Endothelial cell of umbilical vein (primary cell): Measurements from ENCODE around the gene RRP8. TPM values are rescaled to one million over a fixed set of nuclear protein-coding genes. Genes with fewer than 3 reads are reported as not detected.

ENCODE experiments used
- BruUV-seq: library from RNA; stranded (reverse); fragments of 400-500 nt; replicated peaks from 2 replicates; lab custom pipeline; 2021; lab: Mats Ljungman, UMichigan
- CTCF ChIA-PET: fragments of 300-600, 350-600 bp; sonication (Branson Sonifier 250); formaldehyde crosslinking; loops from one replicate; lab custom pipeline; 2021; ENCODE audit warnings: antibody characterized with exemption, inconsistent platforms; lab: Charles Lee
- POLR2A ChIA-PET: fragments of 300-600, 350-600 bp; sonication (Branson Sonifier 250); formaldehyde crosslinking; loops from one replicate; lab custom pipeline; 2021; ENCODE audit warnings: antibody characterized with exemption, inconsistent platforms; lab: Charles Lee
- DNase-seq: peaks from one replicate; pipeline ENCODE4 v3.0.0-alpha.2; 2011; ENCODE audit warnings: low read depth, low spot score
- FAIRE-seq: peaks from 2 replicates; lab custom pipeline; 2011; peaks lifted over from hg19 to GRCh38; lab: Jason Lieb, UNC
- H2AFZ ChIP-seq: 2 replicates; pipeline ENCODE4 v1.6.0; 2012; ENCODE audit warnings: low read depth, low read length, control low read depth, inconsistent platforms
- H3K27ac ChIP-seq: 2 replicates; pipeline ENCODE4 v1.5.1; 2011; ENCODE audit warnings: low read depth, mild to moderate bottlenecking, control low read depth, low read length, moderate library complexity; ENCODE audit not compliant: insufficient read depth
- H3K27me3 ChIP-seq, 2 experiments: 2 replicates each; pipeline versions ENCODE4 v1.6.0 to v1.6.1; 2011; ENCODE audit warnings: low read length in 2 of 2, mixed read lengths in 1 of 2; ENCODE audit not compliant: control insufficient read depth in 2 of 2, insufficient read depth in 2 of 2
- H3K36me3 ChIP-seq, 2 experiments: 2 replicates in 1 of 2; 3 replicates in 1 of 2; pipeline ENCODE4 v1.5.1; 2011; ENCODE audit warnings: low read length in 2 of 2, mild to moderate bottlenecking in 1 of 2, moderate library complexity in 1 of 2; ENCODE audit not compliant: control insufficient read depth in 2 of 2, insufficient read depth in 2 of 2; ENCODE audit errors: extremely low read depth in 1 of 2
- H3K4me1 ChIP-seq: 3 replicates; pipeline ENCODE4 v1.5.1; 2011; ENCODE audit warnings: mild to moderate bottlenecking, low read length; ENCODE audit not compliant: control insufficient read depth, insufficient read depth; ENCODE audit errors: extremely low read depth
- H3K4me2 ChIP-seq: 2 replicates; pipeline ENCODE4 v1.6.1; 2011; ENCODE audit warnings: low read length, control low read depth, mixed read lengths; ENCODE audit not compliant: insufficient read depth
- H3K4me3 ChIP-seq, 3 experiments: fragments of 200-600 bp in 1 of 3; sonication (generic), shearing (Covaris generic) in 1 of 3; replicated peaks in 1 of 3; 2 replicates each; pipeline ENCODE4 v1.5.1; 2011 to 2016; ENCODE audit warnings: control low read depth in 3 of 3, low read length in 3 of 3, mild to moderate bottlenecking in 2 of 3, inconsistent platforms in 1 of 3, low read depth in 1 of 3, moderate library complexity in 1 of 3; ENCODE audit not compliant: insufficient read depth in 1 of 3
- H3K79me2 ChIP-seq: 2 replicates; pipeline ENCODE4 v1.6.0; 2012; ENCODE audit warnings: low read length, inconsistent platforms; ENCODE audit not compliant: control insufficient read depth, insufficient read depth
- H3K9ac ChIP-seq: replicated peaks from 2 replicates; pipeline ENCODE3; 2011; ENCODE audit warnings: low read length, control low read depth; ENCODE audit not compliant: insufficient read depth; ENCODE audit errors: extremely low read depth
- H3K9me1 ChIP-seq: replicated peaks from 3 replicates; pipeline ENCODE4 v1.6.0; 2011; ENCODE audit warnings: mild to moderate bottlenecking, low read length; ENCODE audit not compliant: control insufficient read depth, insufficient read depth; ENCODE audit errors: extremely low read depth
- H3K9me3 ChIP-seq: replicated peaks from 2 replicates; pipeline ENCODE4 v1.5.1; 2012; ENCODE audit warnings: low read length, inconsistent platforms; ENCODE audit not compliant: control insufficient read depth, insufficient read depth
- H4K20me1 ChIP-seq: replicated peaks from 2 replicates; pipeline ENCODE3; 2011; ENCODE audit warnings: mild to moderate bottlenecking, low read length; ENCODE audit not compliant: control insufficient read depth, insufficient read depth; ENCODE audit errors: extremely low read depth
- EZH2 ChIP-seq: IDR thresholded peaks from 2 replicates; pipeline ENCODE4 v1.6.1; 2012; ENCODE audit warnings: borderline replicate concordance, low read depth, mild to moderate bottlenecking, moderate library complexity, low read length, inconsistent platforms; ENCODE audit not compliant: severe bottlenecking
- FOS ChIP-seq: IDR thresholded peaks from 2 replicates; pipeline ENCODE4 v1.6.1; 2011; ENCODE audit warnings: mild to moderate bottlenecking, low read length, moderate library complexity, borderline replicate concordance; ENCODE audit not compliant: insufficient read depth
- GATA2 ChIP-seq: IDR thresholded peaks from 2 replicates; pipeline ENCODE4 v1.7.0; 2011; ENCODE audit warnings: low read depth, mild to moderate bottlenecking, moderate library complexity, mixed read lengths, low read length; ENCODE audit not compliant: insufficient read length, insufficient read depth
- JUN ChIP-seq: IDR thresholded peaks from 2 replicates; pipeline ENCODE4 v1.6.1; 2011; ENCODE audit warnings: borderline replicate concordance, low read depth; ENCODE audit not compliant: insufficient read length, insufficient read depth
- MAX ChIP-seq: IDR thresholded peaks from 2 replicates; pipeline ENCODE4 v1.6.1; 2011; ENCODE audit not compliant: insufficient read depth, insufficient read length
- MYC ChIP-seq: IDR thresholded peaks from one replicate; pipeline ENCODE4 v1.6.1; 2011; ENCODE audit warnings: mild to moderate bottlenecking, low read depth, low read length
- POLR2A ChIP-seq: IDR thresholded peaks from 2 replicates; pipeline ENCODE4 v1.6.1; 2012; ENCODE audit warnings: low read depth, mild to moderate bottlenecking, control low read depth, low read length
- POLR2AphosphoS5 ChIP-seq: IDR thresholded peaks from 2 replicates; pipeline ENCODE4 v1.6.1; 2012; ENCODE audit warnings: low read depth, mild to moderate bottlenecking, control low read depth, low read length, moderate library complexity; ENCODE audit not compliant: insufficient read depth
- dilution Hi-C: fragments of 300-500 bp; cut with MboI; formaldehyde crosslinking; loops from one replicate; pipeline ENCODE4 v1.15.0; 2019; ENCODE audit warnings: low sequenced_read_pairs; ENCODE audit not compliant: extremely low pct_ligation_motif_present
- intact Hi-C: fragments of 100-400 bp; cut with micrococcal nuclease; formaldehyde crosslinking; loops from one replicate; pipeline ENCODE4 v1.10.0; 2022
- polyA plus RNA-seq, 4 experiments: library from polyadenylated mRNA; depleted of rRNA in 3 of 4; stranded (reverse) in 3 of 4; unstranded in 1 of 4; fragments of >200 nt; gene quantifications; 2 replicates each; pipeline versions ENCODE4 v1.2.1 to v1.2.3, GENCODE V29; 2011 to 2012; ENCODE audit warnings: missing spikeins in 1 of 4
- total RNA-seq: library from RNA; stranded (reverse); gene quantifications from 2 replicates; pipeline ENCODE4 v1.2.3, GENCODE V29; 2021
- TF ChIP-seq, protein P1 (sequence below), 2 donors: IDR thresholded peaks; 1 replicate in 1 of 2; 2 replicates in 1 of 2; pipeline ENCODE4 v1.5.1; 2011; ENCODE audit warnings: low read length in 2 of 2, mild to moderate bottlenecking in 2 of 2, moderate library complexity in 2 of 2, control low read depth in 1 of 2, inconsistent platforms in 1 of 2, low read depth in 1 of 2; ENCODE audit not compliant: insufficient read depth in 1 of 2; ENCODE audit errors: extremely low read depth in 1 of 2

The RRP8 gene
- total and polyA plus RNA-seq, 2 donors (not counting 3 experiments of a cell fraction or from before 2014, with no cell fraction given), result 6.4 to 19.4 TPM

DNA sequence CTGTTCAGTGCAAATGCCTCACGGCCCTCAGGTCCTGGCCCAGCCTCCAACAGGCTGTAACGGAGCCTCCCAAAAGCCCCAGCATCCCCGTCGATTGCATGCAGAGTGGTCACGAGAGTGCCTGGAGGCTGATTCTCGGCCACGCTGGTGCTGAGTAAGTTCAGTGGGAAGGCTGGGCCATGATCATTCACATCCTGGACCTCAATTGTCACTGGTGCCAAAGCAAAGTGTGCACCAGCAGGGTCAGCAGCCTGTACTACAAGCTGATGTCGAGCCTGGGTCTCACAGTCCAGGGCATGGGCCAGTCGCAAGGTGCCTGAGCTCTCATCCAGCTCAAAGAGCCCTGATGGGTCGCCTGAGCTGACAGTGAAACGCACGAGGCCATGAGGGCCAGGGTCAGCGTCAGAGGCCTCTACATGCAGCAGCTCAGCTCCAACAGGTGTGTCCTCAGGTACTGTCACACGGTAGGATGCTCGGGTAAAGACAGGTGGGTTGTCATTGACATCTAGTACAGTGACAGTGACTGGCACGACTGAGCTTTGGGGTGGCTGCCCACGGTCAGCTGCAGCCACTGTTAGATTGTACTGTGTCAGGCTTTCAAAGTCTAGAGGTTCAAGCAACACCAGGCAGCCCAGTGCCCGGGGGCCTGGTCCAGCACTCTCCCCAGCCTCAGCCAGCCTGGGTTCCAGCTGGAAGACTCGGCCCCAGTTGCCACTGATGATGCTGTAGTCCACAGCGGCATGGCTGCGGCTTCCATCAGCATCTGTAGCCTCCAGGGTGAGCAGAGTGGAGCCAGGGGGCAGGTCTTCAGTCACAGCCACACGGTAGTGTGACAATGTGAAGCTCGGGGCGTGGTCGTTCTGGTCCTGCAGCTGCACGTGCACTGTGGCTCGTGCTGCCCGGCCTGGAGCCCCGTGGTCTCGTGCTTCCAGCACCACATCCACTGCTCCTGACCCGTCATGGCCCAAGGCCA is 20.3 kb upstream of the RRP8 start:
- Histone ChIP-seq H3K27me3 (no peaks in the 10 kb centered on the region), H3K79me2 (peaks cover 5% of the 10 kb centered on the region), H3K4me1 (peaks cover 6% of the 10 kb centered on the region), H3K9me3 (no peaks in the 10 kb centered on the region), H4K20me1 (no peaks in the 10 kb centered on the region), H3K4me3 (no peak overlapping the region), H3K36me3 (peaks cover 4 to 42% of the 10 kb centered on the region in 2 experiments), H3K27ac (no peak overlapping the region), H3K9me1 (no peaks in the 10 kb centered on the region), H3K4me2 (no peak overlapping the region), H3K9ac (no peak overlapping the region), H2AFZ (no peak overlapping the region)
- TF ChIP-seq GATA2, result no peak
- no peak for TF ChIP-seq MYC
- no peak for TF ChIP-seq MAX
- no peak for TF ChIP-seq POLR2AphosphoS5
- no peak for TF ChIP-seq POLR2A
- no peak for TF ChIP-seq JUN
- no peak for TF ChIP-seq EZH2
- no peak for TF ChIP-seq FOS
- TF ChIP-seq, protein P1, sequence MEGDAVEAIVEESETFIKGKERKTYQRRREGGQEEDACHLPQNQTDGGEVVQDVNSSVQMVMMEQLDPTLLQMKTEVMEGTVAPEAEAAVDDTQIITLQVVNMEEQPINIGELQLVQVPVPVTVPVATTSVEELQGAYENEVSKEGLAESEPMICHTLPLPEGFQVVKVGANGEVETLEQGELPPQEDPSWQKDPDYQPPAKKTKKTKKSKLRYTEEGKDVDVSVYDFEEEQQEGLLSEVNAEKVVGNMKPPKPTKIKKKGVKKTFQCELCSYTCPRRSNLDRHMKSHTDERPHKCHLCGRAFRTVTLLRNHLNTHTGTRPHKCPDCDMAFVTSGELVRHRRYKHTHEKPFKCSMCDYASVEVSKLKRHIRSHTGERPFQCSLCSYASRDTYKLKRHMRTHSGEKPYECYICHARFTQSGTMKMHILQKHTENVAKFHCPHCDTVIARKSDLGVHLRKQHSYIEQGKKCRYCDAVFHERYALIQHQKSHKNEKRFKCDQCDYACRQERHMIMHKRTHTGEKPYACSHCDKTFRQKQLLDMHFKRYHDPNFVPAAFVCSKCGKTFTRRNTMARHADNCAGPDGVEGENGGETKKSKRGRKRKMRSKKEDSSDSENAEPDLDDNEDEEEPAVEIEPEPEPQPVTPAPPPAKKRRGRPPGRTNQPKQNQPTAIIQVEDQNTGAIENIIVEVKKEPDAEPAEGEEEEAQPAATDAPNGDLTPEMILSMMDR (IDR thresholded peaks at IDR 0.05; ENCODE audit: extremely low read depth in 1 of 2, insufficient read depth in 1 of 2, low read depth in 1 of 2, low read length in 2 of 2), result no peak
- FAIRE-seq (no peak), DNase-seq (no peak)
- POLR2A ChIA-PET, result no interaction called here
- dilution Hi-C loops (no loop called here), intact Hi-C loops (no loop called here)
- BruUV-seq, result no TSS peak
- CTCF ChIA-PET, result interaction anchor here (1.1 to 7.6 kb wide), 6 partner anchors 11 to 93 kb away, joined by 3 to 79 read pairs (median 10); partner anchors contain the start of gene MRPL17
